Lower lobe of right lung (tissue), 2 donors: ENCODE data around the gene CREB3L2. TPM values are rescaled to one million over a fixed set of nuclear protein-coding genes. Genes with fewer than 3 reads are reported as not detected.

ENCODE experiments used
- ATAC-seq, 2 donors: fragments of 200-7000 bp; cut with Tn5 transposase; one replicate each; pipeline ENCODE4 v1.9.1; 2020 to 2022; ENCODE audit warnings: mild to moderate bottlenecking in 2 of 2, moderate library complexity in 2 of 2
- DNase-seq: peaks from one replicate; pipeline ENCODE4 v3.0.0-alpha.2; 2020
- H3K27ac ChIP-seq: fragments of 200-600 bp; one replicate; pipeline ENCODE4 v1.8.0; 2022
- H3K27me3 ChIP-seq: fragments of 200-600 bp; one replicate; pipeline ENCODE4 v1.8.0; 2022; ENCODE audit warnings: low read depth
- H3K36me3 ChIP-seq: fragments of 200-600 bp; one replicate; pipeline ENCODE4 v1.8.0; 2022; ENCODE audit warnings: mild to moderate bottlenecking
- H3K4me1 ChIP-seq: fragments of 200-600 bp; one replicate; pipeline ENCODE4 v1.8.0; 2022
- H3K4me3 ChIP-seq: fragments of 200-600 bp; one replicate; pipeline ENCODE4 v1.8.0; 2022; ENCODE audit warnings: mild to moderate bottlenecking
- H3K9me3 ChIP-seq: fragments of 200-600 bp; one replicate; pipeline ENCODE4 v1.8.0; 2022
- CTCF ChIP-seq: fragments of 200-600 bp; IDR thresholded peaks from one replicate; pipeline ENCODE4 v1.8.0; 2022; ENCODE audit warnings: antibody characterized with exemption, mild to moderate bottlenecking
- intact Hi-C: fragments of 100-400 bp; cut with DNase I; formaldehyde crosslinking; loops from one replicate; pipeline ENCODE4 v1.11.0; 2022
- total RNA-seq: library from RNA; stranded (reverse); fragmentation: NEBNext Ultra II Directional; extraction: Animal tissue kit (Norgen Biotek cat#: 25700); gene quantifications from one replicate; pipeline ENCODE4 v1.2.1, GENCODE V29; 2021
- donor health status: DM: no; HTN: yes; CAD: no; lungs with severe emphysema.

CREB3L2 gene
- total RNA-seq, 1 donor from 2014 or later, result 48.9 TPM

- DNase-seq (no peak), ATAC-seq (peak; percentile 43 to 52)
- intact Hi-C loops, result no loop called here
- Histone ChIP-seq H3K27me3 (no peaks in the 10 kb centered on the region), H3K4me3 (no peak overlapping the region), H3K4me1 (peaks cover 77% of the 10 kb centered on the region), H3K36me3 (no peaks in the 10 kb centered on the region), H3K9me3 (no peaks in the 10 kb centered on the region), H3K27ac (peak overlapping the region; percentile 48)
- no peak for TF ChIP-seq CTCF
Observed at GRCh38 chr7:137992550-137993394, 9.1 kb downstream of the CREB3L2 start.

- ATAC-seq (no peak), DNase-seq (no peak)
- Histone ChIP-seq H3K4me1 (peaks cover 79% of the 10 kb centered on the region), H3K27me3 (no peaks in the 10 kb centered on the region), H3K9me3 (no peaks in the 10 kb centered on the region), H3K27ac (peak overlapping the region; percentile 48), H3K36me3 (no peaks in the 10 kb centered on the region), H3K4me3 (no peak overlapping the region)
- intact Hi-C loops, result no loop called here
- TF ChIP-seq CTCF, result no peak
Observed at GRCh38 chr7:137992104-137992549, 9.8 kb downstream of the CREB3L2 start.

DNA sequence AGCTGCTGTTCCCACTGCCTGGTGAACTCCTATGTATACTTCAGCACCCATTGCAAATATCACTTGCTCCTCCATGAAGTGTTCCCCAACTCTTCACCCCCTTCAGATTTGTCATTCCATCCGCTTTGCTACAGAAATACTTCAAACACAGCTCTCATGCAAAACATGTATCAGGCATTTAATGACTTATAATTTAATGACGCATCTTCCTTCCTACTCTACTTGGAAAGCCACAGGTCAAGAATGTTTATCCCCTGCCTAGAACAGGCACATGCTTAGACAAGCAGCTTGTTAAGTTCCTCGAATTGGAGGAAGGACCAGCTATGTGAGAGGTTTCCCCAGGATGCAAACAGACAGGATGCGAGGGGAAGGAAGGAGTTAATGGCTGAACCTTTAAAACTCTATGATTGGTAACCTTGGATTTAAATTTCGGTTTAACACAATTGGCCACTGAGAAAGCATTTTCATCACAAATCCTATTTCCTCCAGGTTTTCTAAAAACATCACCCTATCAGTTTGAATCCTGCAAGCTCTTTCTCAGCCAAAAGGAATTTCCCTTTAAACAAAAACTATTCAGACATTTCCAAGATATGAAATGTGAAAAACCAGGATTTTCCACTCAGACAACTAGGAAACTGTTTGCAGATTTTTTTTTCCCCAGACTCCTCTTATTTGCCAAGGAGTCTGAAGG lies 11.5 kb downstream of the CREB3L2 start:
- intact Hi-C loops, result no loop called here
- no peak overlapping the region for H3K4me3 ChIP-seq
- H3K4me1 ChIP-seq, result peaks cover 79% of the 10 kb centered on the region
- peak overlapping the region; percentile 56 for H3K27ac ChIP-seq
- TF ChIP-seq CTCF, result no peak
- no peaks in the 10 kb centered on the region for H3K36me3 ChIP-seq
- no peaks in the 10 kb centered on the region for H3K9me3 ChIP-seq
- DNase-seq (no peak), ATAC-seq (no peak)
- H3K27me3 ChIP-seq, result no peaks in the 10 kb centered on the region

DNA sequence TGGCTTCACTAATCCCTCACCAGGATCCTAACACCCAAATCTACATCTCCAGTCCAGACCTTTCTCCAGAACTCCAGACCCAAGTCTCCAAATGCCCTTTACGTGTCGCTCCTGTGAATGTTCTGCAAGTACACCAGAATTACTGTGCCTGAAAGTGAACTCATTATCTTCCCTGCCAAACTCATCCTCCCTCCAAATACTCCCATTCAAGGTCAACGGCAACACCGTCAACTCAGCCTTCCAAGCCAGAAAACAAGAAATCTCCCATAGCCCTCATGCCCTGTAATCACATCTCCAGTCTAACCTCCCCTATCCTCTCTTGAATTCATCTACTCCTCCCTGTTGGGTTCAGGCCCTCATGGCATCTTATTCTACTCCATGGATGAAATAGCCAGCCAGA lies 12.3 kb downstream of the CREB3L2 start:
- no peaks in the 10 kb centered on the region for H3K9me3 ChIP-seq
- H3K27ac ChIP-seq, result no peak overlapping the region
- no peak for ATAC-seq
- intact Hi-C loops, result no loop called here
- H3K36me3 ChIP-seq, result no peaks in the 10 kb centered on the region
- peaks cover 85% of the 10 kb centered on the region for H3K4me1 ChIP-seq
- no peak overlapping the region for H3K4me3 ChIP-seq
- no peak for DNase-seq
- no peaks in the 10 kb centered on the region for H3K27me3 ChIP-seq
- TF ChIP-seq CTCF, result no peak

- no peaks in the 10 kb centered on the region for H3K9me3 ChIP-seq
- DNase-seq, result no peak
- H3K4me3 ChIP-seq, result no peak overlapping the region
- H3K36me3 ChIP-seq, result no peaks in the 10 kb centered on the region
- no peak for TF ChIP-seq CTCF
- H3K27ac ChIP-seq, result no peak overlapping the region
- H3K27me3 ChIP-seq, result no peaks in the 10 kb centered on the region
- no peak for ATAC-seq
- peaks cover 89% of the 10 kb centered on the region for H3K4me1 ChIP-seq
- intact Hi-C loops, result no loop called here
Observed at GRCh38 chr7:137989094-137989493, 12.8 kb downstream of the CREB3L2 start.
